Measurements from ENCODE around the gene METTL13.

GRCh38 chr1:171811672-171812071 is 30.2 kb downstream of the METTL13 start:
- TF ChIP-seq, protein P1, sequence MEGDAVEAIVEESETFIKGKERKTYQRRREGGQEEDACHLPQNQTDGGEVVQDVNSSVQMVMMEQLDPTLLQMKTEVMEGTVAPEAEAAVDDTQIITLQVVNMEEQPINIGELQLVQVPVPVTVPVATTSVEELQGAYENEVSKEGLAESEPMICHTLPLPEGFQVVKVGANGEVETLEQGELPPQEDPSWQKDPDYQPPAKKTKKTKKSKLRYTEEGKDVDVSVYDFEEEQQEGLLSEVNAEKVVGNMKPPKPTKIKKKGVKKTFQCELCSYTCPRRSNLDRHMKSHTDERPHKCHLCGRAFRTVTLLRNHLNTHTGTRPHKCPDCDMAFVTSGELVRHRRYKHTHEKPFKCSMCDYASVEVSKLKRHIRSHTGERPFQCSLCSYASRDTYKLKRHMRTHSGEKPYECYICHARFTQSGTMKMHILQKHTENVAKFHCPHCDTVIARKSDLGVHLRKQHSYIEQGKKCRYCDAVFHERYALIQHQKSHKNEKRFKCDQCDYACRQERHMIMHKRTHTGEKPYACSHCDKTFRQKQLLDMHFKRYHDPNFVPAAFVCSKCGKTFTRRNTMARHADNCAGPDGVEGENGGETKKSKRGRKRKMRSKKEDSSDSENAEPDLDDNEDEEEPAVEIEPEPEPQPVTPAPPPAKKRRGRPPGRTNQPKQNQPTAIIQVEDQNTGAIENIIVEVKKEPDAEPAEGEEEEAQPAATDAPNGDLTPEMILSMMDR (IDR thresholded peaks at IDR 0.05), result no peak
- TF ChIP-seq POLR2AphosphoS5 (IDR thresholded peaks at IDR 0.05; ENCODE audit: low read depth, low read length) (no peak), TCF7L2 (IDR thresholded peaks at IDR 0.05; ENCODE audit: low read depth, low read length) (no peak), REST (IDR thresholded peaks at IDR 0.05; ENCODE audit: insufficient read depth in 1 of 2, low read depth in 2 of 2, low read length in 1 of 2) (no peak)

Measured in Panc1 (cell line).